SK-N-MC (cell line): Measurements from ENCODE around the gene CDC45.

ENCODE experiments used
- EZH2 ChIP-seq: fragments of 200-600 bp; sonication (generic); IDR thresholded peaks from one replicate; pipeline ENCODE4 v1.6.1; 2017; ENCODE audit warnings: antibody characterized with exemption
- POLR2AphosphoS5 ChIP-seq: IDR thresholded peaks from 2 replicates; pipeline ENCODE4 v1.6.1; 2012; ENCODE audit warnings: mild to moderate bottlenecking, low read depth, low read length, borderline replicate concordance

DNA sequence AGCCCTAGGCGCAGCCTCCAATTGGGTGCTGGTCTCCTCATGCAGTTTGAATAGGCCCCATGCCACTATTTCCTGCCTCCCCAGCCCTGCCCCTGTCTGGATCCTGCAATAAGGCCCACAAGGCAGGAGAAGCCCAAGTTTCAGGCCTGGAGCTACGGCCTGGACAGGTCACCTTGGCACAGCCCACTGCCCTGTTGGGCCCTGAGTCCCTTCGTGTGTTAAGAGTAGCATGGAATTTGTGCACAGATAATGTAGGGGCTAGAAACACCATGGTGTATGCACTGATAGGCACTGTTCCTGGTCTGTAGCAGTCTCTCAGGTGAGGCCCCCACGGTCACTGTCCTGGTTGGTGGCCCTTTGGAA is 20.1 kb downstream of the CDC45 start:
- TF ChIP-seq EZH2 (no peak), POLR2AphosphoS5 (no peak)
